ENCODE measurements around the gene GREB1L.

DNA sequence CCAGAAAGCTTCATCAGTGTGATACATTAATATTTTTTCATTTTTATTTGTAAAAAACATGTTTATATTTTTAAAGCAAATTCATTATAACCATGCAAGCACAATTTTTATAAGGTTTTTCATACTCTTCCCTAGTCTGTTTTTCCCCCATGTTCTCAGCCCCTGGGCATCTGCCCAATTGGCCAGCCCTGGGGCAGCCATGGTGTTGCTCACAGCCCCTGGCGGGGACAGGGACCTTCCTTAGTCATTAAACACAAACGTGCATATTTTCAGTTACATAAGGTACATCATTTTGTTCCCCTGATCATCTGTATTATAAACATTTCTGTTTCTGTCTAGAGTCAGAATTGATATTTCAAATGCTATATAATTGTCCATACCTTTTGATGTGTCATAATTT is 208.5 kb downstream of the GREB1L start:
- no peak for TF ChIP-seq CTCF (IDR thresholded peaks at IDR 0.05)
- TF ChIP-seq EZH2 (IDR thresholded peaks at IDR 0.05; ENCODE audit: borderline replicate concordance, insufficient read depth, low read depth, low read length, poor library complexity, severe bottlenecking): no peak

Data from B cell (primary cell).